ENCODE results near the gene FUT8. TPM values are rescaled to one million over a fixed set of nuclear protein-coding genes. Genes with fewer than 3 reads are reported as not detected.

The FUT8 gene
- total RNA-seq, 1 donor from 2014 or later: 117 TPM

DNA sequence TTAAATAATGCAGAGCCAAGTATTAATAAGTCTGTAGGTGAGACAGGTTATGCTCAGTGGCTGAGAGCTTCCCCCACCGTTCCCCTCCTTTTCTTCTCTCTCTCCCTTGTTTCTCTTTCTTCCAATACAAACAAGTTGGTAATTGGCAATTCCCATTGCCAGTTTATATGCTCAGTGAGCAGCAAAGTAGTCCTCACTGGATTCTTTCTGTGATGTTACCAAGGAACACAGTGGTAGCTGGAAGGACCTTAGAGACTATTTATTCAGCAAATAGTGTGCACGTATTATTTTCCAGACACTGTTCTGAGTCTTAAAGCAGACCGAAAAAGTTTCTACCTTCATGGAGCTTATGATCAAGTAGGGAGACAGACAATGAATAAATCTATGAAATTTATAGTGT, 344.4 kb downstream of the FUT8 start:
- intact Hi-C loops (cut with micrococcal nuclease): no loop called here

DNA sequence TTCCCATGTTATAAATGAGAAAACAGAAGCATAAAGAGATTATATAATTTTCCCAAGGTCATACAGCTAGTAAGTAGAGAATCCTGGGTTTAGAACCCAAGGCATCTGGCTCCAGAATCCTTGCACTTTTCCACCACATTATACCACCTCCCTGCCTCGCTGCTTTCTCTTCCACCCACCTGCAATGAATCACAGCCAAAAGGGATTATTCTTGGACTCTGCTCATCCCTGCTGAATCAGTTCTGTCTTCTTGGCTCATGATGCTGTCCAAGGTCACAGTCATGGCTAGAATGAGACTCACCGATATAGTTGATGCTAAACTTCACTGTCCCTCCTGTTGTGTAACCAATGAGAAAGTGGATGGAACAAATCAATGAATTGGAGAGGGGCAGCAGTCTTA, 356.6 kb downstream of the FUT8 start:
- intact Hi-C loops (cut with micrococcal nuclease): no loop called here

DNA sequence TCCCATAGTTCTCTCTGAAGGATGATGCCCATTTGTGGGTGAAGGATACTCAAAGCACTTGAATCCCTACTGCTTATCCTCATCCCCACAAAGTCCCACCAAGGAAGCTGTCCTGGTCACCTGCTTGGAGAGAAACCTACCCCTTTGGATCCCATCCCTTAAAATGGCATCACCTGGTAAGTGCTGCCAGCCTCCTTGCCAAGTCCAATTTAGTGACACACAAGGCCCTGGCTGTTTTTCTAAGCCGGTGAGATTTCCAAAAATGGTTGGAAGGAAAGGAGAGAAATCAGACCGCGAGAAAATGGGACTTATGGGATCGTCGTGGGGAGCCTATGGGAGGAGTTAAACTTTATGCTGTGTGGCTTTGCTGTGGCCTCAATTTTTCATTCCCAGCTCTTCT, 358.2 kb downstream of the FUT8 start:
- intact Hi-C loops (cut with micrococcal nuclease): no loop called here

DNA sequence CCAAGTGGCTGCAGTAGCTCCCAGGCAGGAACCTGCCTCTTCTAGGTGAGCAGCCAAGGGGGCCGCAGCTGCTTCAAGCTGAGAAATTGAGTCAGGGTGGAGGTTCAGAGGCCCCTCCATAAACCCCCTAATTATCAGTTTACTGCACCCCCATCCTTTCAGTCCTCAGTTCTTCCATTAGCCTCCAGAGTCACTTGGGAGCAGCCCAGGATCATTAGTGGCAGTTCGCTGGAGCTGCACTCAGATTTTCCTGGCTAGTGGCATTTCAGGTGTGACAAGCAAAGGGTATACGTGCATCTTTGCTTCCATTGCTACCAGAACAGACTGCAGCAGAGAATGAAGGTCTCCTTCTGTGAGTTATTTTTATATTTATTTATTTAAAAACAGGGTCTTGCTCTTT, 358.7 kb downstream of the FUT8 start:
- intact Hi-C loops (cut with micrococcal nuclease): no loop called here

DNA sequence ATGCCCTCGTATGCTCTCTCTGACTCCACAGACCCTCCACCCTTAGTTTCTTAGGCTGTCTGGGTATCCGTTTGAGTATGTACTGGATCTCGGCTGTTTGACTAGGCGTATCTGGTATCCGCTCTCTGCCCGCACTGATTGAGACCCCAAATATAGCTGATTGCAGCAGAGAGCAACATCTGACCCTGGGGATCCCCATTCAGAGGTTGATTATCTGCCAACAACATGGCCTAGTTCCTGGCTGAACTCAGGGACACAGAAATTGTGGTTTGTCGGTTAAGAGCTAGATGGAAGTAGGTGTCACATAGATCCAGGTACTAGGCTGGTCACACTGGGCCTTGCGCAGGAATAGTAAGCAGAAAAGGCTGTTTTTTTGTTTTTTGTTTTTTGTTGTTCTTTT, 359.9 kb downstream of the FUT8 start:
- intact Hi-C loops (cut with micrococcal nuclease): no loop called here

DNA sequence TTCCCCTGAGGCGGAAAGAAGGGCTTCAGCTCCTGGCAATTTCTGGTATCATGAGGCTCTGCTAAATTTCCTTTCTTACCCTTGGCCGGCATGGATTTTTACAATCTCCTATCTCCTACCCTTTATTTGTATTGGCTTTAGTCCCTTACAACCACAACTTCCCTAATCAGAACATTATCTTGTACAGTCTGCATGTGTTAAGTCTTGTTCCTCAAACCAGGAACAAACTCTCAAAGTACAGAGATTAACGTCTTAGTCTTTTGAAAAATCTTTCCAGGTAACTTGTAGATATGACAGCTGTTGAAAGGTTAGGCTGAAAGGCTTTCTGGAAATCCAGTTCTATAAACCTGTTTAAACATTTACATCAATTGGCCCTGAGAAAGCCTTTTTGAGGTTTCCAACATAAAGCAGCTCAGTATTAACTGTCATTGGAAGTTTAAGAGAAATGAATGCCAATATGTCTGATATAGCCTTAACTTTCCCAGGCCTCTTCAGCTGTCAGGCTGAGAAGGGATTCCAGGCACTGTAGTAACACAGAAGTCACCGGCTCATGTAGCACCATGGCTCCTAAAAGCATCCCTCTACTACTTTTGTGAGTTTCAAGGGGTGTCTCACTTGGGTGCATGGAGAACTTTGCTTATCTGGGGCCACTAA, 360.5 kb downstream of the FUT8 start:
- intact Hi-C loops (cut with micrococcal nuclease): no loop called here

DNA sequence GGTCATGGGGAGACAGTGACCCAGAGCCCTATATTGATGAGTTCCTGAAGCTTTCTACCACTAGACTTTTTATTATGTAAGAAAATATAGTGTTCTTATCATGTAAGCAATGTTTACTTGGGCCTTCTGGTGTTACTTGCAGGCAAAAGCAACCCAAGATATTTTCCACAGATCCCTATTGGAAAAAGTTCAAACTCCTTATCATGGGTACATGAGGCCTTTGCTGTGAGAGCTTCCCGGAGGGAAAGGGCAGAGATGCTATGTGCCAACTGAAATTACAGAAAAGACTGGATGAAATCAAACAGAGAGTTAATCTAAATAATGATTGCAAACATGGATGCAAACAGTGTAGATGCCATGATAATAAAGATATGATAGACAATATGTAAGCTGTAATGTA, 361.5 kb downstream of the FUT8 start:
- intact Hi-C loops (cut with micrococcal nuclease): no loop called here

DNA sequence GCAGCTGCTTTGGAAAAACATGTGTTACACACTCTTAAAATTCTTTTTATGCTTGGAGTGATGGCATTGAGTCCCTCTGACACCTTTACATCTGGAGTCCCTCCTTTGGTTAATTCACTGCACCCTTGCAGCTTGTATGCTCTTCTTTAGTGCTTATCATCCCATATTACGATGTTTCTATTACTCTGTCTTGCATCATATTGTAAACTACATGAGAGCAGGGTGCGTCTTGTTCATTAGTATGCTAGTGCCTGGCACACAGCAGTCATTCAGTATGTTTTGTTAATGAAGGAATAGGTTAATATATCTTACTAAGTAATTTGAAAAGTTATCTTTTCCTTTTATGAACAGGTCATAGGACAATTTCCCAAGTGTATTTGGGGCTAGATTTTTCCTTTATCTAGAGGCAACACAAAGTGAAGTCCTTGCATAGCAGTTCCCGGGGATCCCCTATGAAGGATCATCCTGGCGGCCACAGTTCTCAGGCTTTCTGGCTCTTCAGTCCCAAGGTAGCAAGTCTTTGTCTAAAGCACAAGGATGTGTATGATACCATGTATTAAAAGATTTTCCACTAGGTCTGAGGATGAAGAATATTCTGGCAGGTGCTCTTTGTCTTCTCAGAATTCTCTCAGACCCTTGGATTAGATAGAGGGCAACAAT, 363.8 kb downstream of the FUT8 start:
- intact Hi-C loops (cut with micrococcal nuclease): no loop called here

DNA sequence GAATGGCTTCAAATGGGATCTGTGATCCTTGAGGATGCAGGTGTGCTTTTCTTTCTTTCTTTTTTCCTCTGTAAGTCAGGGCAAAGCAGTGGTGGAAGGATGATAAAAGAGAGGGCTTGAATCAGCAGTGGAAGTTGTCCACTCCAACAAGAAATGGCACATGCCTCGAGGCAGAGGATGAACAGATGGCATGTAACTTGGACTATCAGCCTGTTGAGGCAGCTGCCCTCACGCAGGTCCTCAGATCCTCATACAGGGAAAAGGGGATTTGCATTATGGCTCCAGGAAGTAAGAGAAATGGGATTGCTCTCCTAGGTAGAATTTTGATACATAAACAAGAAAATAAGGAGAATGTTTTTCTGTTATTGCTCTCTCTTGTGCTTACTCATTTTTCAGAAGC, 368.0 kb downstream of the FUT8 start:
- intact Hi-C loops (cut with micrococcal nuclease): no loop called here

DNA sequence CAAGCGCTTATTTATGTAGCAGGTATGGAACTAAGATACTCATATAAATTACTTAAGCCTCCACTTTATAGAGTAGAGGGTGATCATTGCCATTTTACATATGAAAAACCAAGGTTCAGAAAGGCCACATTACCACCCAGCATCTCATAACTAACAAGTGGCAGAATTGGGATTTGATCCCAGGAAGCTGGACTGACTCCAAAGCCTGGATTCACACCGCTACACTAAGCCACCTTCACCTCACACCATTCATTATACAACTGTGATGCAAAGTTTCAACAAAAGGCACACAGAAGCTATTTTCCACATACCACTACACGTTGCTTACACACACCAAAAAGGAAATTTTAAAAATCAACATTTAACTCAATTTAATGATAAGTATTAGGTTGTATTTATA, 370.6 kb downstream of the FUT8 start:
- intact Hi-C loops (cut with micrococcal nuclease): no loop called here

DNA sequence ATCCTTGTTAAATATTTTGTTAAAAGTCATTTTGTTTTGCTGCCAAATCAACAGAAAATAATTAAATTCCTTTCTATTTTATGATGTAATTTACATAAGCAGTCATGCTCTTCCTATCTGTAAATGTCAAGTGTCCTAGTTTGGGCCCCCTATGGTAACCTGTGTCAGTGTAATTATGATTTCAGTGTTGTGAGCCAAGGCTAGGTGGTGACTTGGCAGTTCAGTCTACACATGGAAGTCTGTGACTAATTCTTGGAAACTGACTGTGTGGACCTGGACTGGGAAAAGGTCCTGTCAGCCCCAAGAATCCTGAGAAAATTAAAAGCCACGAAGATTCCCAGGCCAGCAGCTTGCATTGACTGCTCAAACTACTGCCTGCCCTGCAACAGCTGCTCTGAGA, 371.0 kb downstream of the FUT8 start:
- intact Hi-C loops (cut with micrococcal nuclease): no loop called here

DNA sequence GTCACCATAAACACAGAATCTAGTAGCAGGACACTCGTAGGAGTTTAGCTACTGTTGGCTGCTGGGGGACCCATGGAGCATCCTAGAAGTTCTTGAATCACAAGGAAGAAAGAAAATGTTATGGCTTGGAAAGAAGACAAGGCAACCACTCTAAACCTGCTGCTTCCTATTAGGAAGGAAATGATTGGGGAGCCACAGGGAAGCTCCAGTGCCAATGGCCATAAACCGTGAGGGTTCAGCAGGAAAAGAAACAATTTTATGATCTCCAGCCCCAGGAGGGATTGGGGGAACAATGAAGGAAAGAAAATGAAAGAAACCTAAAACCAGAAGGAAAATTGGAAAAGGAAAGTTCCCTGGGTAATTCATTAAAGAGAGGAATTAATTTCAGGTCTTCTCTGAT, 372.0 kb downstream of the FUT8 start:
- intact Hi-C loops (cut with micrococcal nuclease): no loop called here

DNA sequence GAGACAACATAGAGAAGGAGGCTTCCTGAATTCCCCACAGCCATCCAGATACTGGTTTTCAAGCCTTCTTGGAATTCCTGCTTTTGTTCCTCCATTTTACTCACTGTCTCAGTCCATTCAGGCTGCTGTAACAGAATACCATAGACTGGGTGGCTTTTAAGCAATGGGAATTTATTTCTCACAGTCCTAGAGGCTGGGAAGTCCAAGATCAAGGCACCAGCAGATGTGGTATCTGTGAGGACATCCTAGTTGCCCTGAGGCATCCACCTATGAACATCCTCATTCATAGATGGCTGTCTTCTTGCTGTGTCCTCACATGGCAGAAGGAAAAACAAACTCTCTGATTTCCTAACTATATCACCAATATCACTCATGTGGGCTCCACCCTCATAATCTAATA, 374.9 kb downstream of the FUT8 start:
- intact Hi-C loops (cut with micrococcal nuclease): no loop called here

DNA sequence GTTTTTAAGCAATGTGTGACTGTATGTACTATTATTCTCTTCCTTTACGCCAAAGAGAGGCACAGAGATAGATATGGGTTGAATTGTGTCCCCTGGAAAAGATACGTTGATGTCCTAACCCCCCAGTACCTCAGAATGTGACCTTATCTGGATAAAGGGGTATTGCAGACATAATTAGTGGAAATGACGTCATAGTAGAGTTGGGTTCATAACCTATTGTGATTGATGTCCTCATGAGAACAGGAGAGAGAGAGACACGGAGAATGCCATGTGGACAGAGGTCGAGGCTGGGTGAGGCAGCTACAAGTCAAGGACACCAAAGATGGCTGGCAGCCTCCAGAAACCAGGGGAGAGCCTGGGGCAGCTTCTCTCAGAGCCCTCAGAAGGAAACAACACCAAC, 376.3 kb downstream of the FUT8 start:
- intact Hi-C loops (cut with micrococcal nuclease): no loop called here

DNA sequence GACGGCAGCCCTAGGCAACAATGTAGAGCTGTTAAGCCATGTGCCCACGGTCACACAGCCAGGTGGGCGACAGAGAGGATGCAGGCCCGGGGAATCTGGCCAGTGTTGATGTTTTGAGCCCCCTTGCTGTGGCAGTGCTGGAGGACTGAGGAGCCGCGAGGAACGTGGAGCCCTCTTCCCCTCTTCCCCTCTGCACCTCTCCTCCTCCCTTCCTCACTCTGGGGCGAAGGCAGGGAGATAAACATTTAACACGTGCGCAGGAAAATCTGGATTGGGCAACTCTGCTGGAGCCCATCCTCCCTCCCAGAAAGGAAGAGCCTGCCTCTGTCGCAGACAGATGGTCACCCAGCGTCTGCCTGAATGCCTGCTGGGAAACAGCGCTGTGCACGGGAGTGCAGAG, 376.8 kb downstream of the FUT8 start:
- intact Hi-C loops (cut with micrococcal nuclease): no loop called here

DNA sequence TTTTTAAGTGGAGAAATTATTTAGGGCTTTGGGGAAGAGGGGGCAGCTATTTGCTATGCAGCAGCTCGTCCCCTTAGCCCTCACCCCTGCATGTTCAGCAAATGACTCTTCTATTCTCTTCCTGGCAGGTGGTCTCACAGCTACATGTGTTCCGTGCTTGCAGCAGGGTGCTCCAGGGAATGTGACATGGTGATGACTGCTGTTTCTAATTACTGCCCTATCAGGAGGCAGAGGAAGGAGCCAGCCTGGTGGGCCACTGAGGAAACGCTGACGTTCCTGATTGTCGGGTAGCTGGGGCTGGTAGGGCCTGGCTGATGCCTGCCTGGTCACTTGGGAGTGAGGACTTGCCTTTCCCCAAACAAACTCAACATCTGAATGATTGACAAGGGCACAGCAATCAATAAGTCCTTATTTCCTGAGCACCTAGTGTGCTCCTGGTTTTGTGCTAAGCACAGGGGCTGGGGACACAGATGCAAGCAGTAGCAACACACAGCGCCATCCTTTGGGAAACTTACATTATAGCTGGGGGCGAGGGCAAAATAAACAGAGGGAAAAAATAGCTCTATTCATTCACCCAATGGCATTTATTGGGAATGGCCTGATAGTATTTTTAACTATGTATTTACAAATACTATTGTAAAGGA, 377.8 kb downstream of the FUT8 start:
- intact Hi-C loops (cut with micrococcal nuclease): no loop called here

DNA sequence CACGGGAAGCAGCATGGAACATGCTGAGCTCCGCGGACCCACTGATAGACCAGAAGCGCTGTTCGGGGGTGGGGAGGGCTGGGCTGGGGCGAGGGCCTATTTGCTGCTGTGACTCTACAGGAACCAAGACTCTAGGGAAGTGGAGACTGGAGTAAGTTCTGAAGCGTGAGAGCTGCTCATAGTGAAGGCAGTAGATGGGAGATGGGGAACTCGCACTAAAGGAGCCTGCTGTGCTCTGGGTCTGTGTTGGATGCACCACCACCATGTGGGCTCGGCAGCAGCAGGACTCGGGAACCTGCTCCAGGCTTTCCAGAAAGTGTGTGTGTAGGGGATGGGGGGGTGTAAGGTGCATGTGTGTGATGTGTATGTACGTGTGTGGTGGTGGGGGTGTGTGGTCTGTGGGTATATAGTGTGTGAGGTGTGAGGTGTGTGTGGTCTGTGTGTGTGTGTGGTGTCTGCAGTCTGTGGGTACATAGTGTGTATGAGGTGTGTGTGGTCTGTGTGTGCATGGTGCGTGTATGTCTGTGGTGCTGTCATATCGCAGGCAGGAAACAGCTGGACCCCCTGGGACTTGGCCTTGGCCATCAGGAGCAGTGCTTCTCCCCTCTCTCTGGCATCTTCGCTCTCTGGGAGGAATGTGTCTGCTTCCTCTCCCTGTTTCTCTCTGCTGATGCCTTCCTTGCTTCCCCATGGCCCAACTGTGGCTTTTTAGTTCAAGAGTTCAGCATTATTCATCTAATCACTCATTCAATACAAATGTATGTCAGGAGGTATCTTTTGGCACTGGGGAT, 378.9 kb downstream of the FUT8 start:
- intact Hi-C loops (cut with micrococcal nuclease): no loop called here

DNA sequence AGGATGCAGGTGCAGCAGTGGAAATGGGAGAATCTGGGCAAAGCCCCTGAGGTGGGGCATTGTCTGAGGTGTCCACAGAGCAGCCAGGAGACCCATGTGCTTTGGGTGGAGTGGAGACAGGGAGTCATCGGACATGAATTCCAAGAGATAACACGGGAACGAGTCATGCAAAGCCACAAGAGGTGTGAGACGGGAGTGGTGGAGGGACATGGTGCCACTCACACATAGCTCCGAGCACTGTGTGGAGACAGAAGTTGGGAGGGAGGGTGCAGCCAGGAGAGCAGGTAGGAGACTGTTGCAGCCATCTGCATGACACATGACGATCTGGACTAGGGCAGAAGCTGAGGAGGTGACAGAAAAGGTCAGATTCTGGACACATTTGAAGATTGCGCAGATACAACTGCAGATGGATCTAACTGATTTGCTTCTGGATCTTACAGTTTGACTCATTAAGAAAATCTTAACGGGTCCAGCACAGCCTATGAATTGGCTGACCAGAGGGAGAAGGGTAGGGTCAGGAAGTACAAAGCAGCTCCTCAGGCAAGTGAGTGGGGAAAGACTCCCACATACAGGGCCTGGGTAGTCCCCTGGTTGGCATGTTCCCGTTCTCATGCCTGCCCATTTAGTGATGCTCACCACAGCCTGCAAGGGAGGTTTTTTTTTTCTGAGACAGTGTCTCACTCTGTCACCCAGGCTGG, 379.8 kb downstream of the FUT8 start:
- intact Hi-C loops (cut with micrococcal nuclease): no loop called here
